Right lung (tissue), 5 donors: ENCODE results near the gene MAN1A1. TPM values are rescaled to one million over a fixed set of nuclear protein-coding genes. Genes with fewer than 3 reads are reported as not detected.

Experiments
- DNase-seq, 2 donors: peaks; one replicate each; pipeline ENCODE4 v3.0.0-alpha.2; 2013
- polyA plus RNA-seq, 5 donors: library from polyadenylated mRNA; unstranded; fragments of 120-200 nt; gene quantifications; one replicate each; pipeline versions ENCODE4 v1.2.1 to v1.2.3, GENCODE V29; 2013; ENCODE audit warnings: inconsistent platforms in 1 of 5, low replicate concordance in 1 of 5; ENCODE audit not compliant: insufficient read length in 5 of 5, insufficient read depth in 1 of 5

Gene MAN1A1
- polyA plus RNA-seq, 5 donors: 35.8 to 72.9 (median 65.1) TPM

DNA sequence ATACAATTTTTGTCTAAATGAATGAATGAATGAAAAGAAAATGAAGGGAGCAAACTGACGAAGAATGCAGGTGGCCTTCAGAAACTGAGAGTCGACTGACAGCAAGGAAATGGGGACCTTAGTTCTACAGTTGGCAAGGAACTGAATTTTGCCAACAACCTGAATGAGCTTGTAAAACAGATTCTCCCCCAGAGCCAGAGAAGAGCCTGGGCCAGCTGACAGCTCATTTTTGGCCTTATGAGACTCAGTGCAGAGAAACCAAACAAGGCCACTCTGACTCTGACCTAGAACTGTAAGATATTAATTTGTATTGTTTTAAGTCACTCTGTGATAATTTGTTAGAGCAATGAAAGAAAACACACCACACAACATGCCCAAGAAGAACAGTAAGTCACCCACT, 21.8 kb downstream of the MAN1A1 start:
- no peak for DNase-seq

DNA sequence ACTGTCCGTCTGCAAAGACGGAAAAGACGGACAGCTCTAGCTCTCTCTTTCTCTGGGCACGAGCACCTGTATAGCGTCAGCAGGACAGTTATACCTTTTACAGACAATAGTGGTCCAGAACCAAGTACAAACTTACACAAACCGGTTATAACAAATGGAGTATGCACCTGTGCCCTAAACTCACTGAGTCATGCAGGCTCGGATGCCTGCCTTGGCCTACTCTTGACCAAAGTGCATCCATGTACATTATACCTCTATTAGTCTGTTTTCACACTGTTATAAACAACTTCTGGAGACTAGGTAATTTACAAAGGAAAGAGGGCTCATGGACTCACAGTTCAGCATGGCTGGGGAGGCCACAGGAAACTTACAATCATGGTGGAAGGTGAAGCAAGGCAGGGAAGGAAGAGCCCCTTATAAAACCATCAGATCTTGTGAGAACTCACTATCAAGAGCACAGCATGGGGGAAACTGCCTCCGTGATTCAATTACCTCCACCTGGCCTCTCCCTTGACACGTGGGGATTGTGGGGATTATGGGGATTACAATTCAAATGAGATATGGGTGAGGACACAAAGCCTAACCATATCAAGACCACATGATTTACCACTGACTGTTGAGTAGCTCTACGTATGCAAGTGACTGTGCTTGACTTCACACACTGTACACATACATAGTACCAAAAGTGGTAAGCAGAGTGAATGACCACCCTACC, 23.1 kb downstream of the MAN1A1 start:
- no peak for DNase-seq

DNA sequence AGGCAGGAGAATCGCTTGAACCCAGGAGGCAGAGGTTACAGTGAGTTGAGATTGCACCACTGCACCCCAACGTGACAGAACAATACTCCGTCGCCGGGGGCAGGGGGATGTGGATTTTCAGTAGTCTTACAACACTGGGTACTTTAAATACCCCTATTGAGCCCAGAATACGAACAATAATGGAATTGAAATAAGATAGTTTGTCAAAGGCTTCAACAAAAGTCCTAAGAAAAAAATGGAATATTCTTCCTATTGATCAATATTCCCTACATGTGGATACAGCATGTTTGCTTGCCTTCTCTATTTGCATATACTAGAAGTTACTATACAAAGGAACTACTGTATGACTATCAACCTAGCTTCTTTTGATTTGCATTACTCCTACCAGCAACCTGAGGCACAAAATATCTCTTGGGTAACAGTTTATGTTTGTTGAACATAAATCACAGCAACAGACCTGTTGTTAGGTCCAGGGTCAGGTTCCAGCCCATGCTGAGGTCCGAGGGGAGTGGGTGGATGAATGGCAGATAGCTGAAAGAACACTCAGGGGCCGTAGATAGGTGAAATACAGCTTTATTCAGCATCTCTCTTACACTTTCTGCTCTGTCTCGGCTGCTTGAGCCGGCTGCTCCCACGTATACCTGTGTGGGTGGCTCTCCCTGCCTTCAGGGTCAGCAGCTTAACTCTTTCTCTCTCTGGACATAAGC, 23.8 kb downstream of the MAN1A1 start:
- DNase-seq: no peak

DNA sequence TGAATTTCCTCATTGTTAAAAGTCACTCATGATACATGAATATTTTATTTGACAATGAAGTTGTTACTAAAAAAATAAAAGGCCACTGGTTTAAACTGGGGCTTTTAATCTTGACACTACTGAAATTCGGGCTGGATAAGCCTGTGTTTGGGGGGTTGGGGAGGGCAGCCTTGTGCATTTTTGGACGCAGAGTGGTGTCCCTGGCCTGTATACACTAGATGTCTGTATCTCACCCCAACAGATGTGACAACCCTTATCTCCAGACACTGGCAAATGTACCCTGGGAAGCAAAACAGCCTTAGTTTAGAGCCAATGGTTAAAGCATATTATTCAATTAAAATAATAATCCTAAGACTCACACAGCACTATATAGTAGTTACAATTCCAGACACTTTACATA, 24.8 kb downstream of the MAN1A1 start:
- DNase-seq: no peak

DNA sequence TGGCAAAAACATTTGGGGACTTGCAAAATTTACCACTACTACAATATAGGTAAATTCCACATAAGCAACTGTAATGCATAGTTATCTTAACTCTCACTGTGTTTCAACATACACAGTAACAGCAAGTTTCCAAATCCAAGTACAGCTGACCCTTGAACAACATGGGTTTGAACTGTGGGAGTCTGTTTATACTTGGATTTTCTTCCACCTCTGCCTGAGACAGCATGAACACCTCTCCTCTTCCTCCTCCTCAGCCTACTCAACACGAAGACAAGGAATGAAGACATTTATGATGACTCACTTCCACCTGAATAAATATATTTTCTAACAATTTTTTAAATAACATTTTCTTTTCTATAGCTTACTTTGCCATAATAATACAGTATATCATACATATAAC, 25.6 kb downstream of the MAN1A1 start:
- no peak for DNase-seq

DNA sequence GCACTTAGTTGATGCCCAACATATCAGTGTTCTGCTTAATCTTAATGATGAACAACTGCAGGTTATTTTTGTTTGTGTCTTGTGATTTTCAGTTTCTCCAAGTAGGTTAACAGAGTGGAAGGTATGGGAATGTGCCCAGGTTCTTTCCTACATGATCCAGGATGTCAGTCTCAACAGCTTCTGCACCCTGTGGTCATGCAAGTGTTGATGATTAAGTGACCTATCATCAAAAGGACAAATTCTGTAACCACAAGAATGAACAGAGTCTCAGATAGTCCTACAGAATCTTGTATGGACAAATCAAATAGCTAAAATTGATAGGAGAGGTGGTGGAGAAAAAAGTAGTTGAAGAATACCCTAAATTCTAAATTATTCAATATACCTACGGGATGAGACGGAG, 26.1 kb downstream of the MAN1A1 start:
- no peak for DNase-seq

DNA sequence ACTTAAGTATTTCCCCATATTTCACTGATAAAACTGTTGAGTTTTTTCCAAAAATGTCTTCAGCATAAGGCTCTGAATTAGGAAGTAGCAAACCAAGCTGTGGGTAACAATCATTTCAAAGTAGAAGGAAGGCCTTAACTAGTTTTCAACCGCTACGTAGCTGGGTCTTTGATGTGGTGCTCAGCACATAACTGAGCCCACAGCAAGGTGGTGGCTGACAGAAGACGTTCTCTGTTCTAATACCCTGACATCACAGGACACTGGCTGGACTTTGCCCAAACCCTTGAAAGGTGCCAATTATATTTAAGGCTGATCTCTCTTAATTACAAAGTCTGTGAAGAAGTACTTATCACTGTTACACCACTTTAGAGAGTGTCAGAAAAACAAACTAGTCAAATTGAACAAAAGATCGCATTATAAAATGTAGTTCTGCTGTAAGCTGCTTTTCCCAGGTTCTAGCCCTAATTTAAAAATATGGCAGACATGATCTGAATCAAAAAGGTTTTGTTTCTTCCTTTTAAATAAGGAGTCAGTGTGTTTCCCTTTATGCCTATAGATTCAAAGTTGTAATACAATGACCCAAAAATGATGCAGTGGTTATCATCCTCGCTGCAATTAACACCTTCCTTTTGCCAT, 26.7 kb downstream of the MAN1A1 start:
- no peak for DNase-seq

DNA sequence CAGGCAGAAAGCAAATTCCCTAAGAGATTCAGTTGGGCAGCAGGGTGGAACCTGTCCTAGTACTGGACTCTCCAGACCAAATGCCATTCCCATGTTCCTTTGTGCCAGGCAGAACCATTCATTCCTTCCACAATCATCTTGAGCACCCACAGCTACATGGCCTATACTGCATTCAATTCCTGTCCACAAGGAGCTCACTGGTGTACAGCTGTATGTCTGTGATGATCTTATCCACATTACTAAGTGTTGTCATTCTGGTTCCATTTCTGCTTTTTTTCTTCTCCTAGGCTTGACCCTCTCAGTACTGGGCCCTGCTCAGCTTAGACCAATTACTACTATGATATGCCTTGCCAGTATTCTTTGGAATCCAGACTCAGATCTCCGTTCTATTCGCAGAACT, 27.5 kb downstream of the MAN1A1 start:
- DNase-seq: no peak

DNA sequence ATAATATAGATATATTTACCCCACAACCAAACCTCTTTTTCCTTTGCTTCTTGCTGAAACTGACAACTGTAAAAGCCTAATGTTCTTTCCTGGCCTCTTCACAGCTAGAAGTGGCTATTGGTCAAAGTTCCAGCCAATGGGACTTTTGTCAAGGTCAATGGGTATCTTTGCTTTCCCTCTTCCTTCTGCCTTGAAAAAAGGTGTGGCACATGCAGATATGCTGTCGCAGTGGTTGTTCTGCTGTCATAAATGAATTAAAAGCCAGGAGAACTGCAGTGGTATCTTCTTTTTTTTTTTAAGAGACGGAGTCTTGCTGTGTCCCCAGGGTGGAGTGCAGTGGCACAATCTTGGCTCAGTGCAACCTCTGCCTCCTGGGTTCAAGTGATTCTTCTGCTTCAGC, 29.9 kb downstream of the MAN1A1 start:
- no peak for DNase-seq

DNA sequence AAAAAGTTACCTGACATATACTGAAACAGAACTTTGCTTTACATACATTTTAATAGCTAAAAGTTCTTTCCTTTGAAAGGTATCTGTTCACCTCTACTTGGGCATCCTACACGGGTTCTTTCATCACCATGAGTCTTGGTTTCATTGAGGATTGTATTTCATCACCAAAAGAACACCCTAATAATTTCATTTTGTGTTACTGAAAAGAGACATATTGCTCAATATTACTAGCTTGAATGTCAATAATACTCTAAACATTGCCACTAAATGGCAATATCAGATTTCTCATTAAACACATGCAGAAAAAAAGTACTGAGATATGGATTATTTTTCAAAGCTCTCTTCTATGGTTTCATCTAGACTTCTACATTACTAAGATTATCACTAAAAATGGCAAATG, 30.8 kb downstream of the MAN1A1 start:
- DNase-seq: no peak

DNA sequence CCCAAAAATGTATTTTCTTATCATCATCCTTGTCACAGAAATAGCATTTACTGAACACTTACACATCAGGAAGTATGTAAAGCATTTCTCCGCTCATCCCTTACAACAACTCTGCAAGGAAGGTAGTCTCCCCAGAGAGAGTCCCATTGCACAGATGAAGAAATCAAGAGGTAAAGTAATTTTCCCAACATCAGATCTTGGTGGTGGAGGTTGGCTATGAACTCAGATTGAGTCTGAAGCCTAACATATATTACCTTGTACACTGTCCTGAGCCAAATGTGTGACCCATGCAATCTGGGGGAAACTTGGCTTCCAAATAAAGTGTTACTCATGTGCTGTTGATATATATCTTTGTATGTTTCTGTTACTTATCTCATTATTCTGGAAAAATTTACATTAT, 31.4 kb downstream of the MAN1A1 start:
- DNase-seq: no peak

DNA sequence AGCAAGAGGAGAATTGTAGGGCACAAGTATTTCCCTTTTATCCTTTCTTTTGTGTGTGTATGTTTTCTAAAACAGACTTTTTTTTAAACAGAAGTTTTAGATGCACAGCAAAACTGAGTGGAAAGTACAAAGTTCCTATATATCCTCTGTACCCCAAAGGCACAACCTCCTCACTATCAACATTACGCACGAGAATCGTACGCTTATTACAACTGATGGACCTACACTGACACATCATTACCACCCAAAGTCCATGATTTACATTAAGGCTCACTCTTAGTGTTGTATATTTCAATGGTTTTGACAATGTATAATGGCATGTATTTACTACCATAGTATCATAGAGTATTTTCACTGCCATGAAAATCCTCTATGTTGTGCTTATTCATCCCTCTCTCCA, 32.6 kb downstream of the MAN1A1 start:
- no peak for DNase-seq

DNA sequence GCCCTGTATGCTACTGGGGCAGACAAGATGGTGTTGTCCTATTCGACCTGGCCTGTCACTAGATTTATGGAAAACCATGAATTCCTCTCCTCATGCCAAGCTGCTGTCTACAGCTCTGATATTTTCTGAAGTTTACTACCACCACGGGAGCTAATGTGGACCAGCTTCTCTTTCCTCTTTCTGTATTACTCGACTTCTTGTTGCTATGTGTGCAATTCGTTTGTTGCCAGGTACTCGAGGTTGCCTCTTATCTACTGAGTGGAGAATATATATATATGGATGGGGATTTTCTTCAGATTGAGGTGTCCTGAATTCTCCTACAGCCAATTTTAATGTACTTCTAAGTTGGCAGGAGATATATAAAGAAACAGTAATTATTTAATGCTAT, 34.7 kb downstream of the MAN1A1 start:
- DNase-seq: no peak

DNA sequence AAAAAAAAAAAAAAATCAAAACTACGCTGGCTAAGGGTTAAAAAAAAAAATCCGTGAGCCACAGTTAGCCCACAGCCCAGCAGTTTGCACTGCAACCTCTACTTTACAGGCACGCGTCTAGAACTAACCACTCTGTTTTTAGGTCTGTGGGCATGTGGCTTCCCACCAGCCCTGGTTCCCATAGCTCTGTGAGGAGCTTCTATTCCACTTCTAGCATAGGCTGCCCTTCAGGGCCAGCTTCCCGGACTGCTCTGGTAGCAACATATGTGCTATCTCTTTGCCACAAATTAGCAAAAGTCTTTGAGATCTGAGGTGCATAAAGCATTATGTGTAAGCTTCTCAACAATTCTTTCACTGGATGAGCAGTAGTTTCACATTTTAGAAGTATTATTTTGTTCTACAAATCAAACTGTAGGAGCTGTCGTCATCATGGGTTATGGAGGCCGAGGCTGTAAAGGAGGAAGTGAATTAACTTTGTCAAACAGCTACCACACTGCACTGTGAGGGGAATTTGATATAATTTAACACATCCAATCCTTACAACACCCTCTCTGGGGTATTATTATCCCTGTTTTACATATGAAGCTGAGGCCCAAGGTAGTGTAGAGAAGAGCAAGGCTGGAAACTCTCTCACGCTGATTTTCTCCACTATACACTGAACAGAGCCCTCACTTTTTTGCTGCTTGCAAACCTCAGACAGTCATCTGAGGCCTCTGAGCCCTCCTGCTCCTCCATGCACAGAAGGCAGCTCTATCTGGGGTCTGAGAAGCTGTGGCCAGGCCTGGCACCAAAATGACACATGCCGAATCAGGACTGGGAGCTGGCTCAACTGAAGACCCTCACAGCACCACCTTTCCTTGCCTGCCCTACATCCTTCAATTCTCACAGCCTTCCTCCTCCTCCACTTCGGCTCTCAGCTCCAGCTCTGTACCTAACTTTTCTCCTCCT, 35.4 kb downstream of the MAN1A1 start:
- DNase-seq: no peak

DNA sequence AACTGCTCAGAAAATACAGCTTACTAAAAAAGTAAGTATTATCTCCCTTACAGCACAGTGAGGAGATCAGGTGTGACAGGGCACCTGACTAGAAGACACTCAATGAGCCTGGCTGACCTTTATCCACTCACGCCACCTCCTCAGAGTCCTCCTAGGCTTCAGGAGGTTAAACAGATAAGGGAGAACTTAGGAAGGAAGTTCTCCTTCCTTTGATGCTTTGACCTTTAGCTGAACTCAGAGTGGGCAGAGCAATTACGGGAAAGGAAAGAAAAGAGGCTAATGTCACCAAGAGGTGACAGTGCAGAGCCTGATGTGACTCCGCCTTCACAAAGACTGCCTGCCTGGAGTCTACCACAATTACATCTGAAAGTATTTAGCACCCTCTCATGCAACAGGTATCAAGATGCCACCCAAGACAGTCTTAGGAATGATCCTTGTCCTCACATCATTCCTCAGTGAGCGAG, 36.7 kb downstream of the MAN1A1 start:
- DNase-seq: no peak

DNA sequence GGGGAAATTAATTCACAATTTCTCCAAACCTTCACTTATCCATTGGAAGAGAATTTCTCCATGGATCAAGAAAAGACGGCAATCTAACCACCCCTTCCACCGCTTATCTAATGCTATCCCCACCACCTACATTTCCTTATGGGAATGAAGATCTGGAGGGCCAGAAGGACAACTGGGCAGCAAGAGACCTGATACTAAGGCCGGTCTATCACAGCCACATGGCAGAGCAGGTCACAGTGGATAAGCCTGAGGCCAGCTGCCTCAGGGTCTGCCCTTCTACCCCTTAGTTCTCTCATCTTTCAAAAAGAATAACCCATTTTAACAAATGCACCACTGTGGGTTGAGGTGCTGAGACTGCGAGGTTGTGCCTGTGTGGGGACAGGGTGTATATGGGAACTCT, 37.1 kb downstream of the MAN1A1 start:
- DNase-seq: no peak

DNA sequence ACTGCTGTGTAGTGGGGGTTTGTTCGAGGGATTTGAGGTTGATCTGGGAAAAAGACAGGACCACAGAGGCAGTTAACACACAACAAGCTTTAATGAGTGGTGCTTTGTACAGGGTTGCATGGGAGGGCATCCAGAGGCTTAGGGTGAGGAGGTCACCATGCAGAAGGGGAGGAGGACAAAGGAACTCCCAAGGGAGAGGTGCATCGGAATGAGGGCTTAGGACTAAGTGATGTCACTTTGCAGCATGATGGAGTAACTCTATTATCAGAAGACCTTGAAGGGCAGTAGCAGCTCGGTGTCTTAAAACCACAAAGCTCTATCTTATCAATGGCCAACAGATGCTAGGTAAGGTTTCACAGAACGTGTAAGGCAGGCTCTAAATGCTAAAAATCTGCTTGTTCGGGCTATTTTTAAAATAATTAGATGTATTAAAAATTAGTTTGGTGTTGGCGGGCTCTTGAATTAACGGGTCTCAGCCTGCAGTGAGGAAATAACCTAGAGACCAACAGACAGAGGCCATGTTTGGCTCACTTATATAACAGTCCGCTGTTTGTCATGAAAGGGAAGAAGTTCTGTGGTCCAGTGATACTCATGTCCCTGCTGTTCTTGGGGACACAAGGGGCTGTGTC, 37.9 kb downstream of the MAN1A1 start:
- DNase-seq: no peak

DNA sequence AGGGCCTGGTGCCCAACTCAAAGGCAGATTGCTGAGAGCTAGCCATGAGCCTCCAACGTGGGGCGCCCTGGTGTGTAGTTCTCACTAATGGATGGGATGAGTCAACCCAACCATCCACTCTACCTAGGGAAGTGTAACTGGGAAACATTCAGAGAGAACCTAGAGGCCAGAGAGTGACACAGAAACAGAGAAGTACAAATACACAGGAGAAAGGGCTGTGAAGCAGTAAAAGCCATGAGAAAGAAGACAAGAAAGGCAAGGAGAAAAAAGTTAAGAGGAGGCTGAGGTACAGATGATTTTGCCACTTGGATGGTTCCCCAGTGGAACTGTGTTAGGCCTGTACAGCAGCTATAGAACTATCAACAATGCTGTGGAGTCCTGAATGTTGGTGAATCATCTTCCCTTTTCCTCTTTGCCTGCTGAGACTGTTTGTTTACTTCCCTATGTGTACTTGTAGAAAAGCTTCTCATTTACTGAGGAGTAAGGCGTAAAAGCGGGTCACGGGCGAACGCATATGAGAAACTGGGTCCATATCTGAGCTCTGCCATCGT, 39.0 kb downstream of the MAN1A1 start:
- no peak for DNase-seq

DNA sequence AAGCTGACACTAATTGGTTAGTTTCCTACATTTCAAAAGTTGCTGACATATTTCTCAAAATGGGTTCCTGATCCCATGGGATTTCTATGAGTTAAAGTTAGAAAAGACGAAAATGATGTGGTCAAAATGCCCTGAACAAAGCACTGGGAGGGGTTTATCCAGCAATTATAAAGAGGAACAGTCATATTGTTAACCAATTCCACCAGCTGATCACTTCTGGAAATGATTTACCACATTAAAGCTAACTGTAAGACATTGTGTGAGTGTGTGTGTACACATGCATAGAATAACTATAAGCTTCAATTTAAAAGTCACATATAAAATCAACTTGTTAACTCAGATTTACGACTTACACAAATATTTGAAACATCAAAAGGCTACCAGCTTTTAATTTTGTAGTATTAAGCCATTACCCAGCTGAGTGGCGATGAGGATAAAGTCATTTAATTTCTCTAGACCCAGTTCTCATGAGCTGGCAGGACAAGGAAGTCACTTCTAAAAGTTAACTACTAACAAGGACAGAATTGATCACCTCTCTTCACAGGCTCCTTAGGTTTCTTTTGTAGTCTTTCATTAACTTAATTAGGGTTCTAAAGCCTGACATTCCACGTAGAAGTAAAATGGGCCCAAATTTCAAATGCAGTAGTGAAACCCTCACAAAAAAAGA, 40.4 kb downstream of the MAN1A1 start:
- no peak for DNase-seq

DNA sequence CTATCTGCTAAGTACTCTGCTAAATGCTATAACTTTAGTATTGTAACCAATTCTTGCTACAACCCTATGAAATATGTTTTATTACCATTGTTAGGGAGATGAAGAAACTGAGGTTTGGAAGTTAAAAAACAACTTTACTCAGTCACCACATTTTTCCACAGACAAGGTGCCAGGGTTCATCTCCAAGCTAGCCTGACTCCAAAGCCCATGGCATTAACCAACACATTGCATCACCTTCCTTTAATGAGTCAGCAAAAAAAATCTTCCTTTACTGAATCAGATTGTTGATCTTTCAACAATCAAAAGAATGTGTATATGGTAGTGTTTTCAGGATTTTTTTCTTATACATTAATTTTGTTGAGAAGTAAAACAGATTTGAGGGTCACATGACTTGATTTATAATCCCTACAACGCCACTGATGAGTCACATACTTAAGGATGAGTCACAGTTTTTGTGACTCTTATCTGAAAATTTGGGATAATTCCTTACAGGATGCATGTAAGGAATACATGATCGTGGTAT, 41.5 kb downstream of the MAN1A1 start:
- DNase-seq: no peak
